ENCODE results near the gene TMEM106B.

Gene TMEM106B

GRCh38 chr7:12258074-12258473 is 47.0 kb downstream of the TMEM106B start:
- no peak for DNase-seq (ENCODE audit: low spot score)
- Histone ChIP-seq H3K36me3 (ENCODE audit: low read depth) (no peaks in the 10 kb centered on the region), H3K27me3 (ENCODE audit: insufficient read depth, poor library complexity, severe bottlenecking) (no peaks in the 10 kb centered on the region), H3K4me1 (ENCODE audit: insufficient read depth, poor library complexity, severe bottlenecking) (no peaks in the 10 kb centered on the region), H3K4me3 (ENCODE audit: severe bottlenecking) (no peak overlapping the region), H3K9me3 (ENCODE audit: severe bottlenecking) (no peaks in the 10 kb centered on the region), H3K27ac (ENCODE audit: poor library complexity, severe bottlenecking) (no peak overlapping the region)
- no peak for ATAC-seq (ENCODE audit: low read depth)
- no peak for TF ChIP-seq CTCF (IDR thresholded peaks at IDR 0.05; ENCODE audit: poor library complexity, severe bottlenecking)

GRCh38 chr7:12267542-12267941 is 56.4 kb downstream of the TMEM106B start:
- ATAC-seq (ENCODE audit: low read depth), result no peak
- no peaks in the 10 kb centered on the region for H3K27me3 ChIP-seq (ENCODE audit: insufficient read depth, poor library complexity, severe bottlenecking)
- no peak for DNase-seq (ENCODE audit: low spot score)
- H3K4me3 ChIP-seq (ENCODE audit: severe bottlenecking), result no peak overlapping the region
- no peak overlapping the region for H3K27ac ChIP-seq (ENCODE audit: poor library complexity, severe bottlenecking)
- no peak for TF ChIP-seq CTCF (IDR thresholded peaks at IDR 0.05; ENCODE audit: poor library complexity, severe bottlenecking)
- no peaks in the 10 kb centered on the region for H3K9me3 ChIP-seq (ENCODE audit: severe bottlenecking)
- H3K4me1 ChIP-seq (ENCODE audit: insufficient read depth, poor library complexity, severe bottlenecking), result no peaks in the 10 kb centered on the region
- H3K36me3 ChIP-seq (ENCODE audit: low read depth), result no peaks in the 10 kb centered on the region

GRCh38 chr7:12269100-12269895 is 58.2 kb downstream of the TMEM106B start:
- TF ChIP-seq CTCF (IDR thresholded peaks at IDR 0.05; ENCODE audit: poor library complexity, severe bottlenecking), result no peak
- DNase-seq (ENCODE audit: low spot score), result no peak
- no peak for ATAC-seq (ENCODE audit: low read depth)
- no peak overlapping the region for H3K4me3 ChIP-seq (ENCODE audit: severe bottlenecking)
- H3K27ac ChIP-seq (ENCODE audit: poor library complexity, severe bottlenecking), result no peak overlapping the region
- H3K27me3 ChIP-seq (ENCODE audit: insufficient read depth, poor library complexity, severe bottlenecking), result no peaks in the 10 kb centered on the region
- H3K9me3 ChIP-seq (ENCODE audit: severe bottlenecking), result no peaks in the 10 kb centered on the region
- H3K36me3 ChIP-seq (ENCODE audit: low read depth), result no peaks in the 10 kb centered on the region
- no peaks in the 10 kb centered on the region for H3K4me1 ChIP-seq (ENCODE audit: insufficient read depth, poor library complexity, severe bottlenecking)

GRCh38 chr7:12281038-12281437 is 69.9 kb downstream of the TMEM106B start:
- H3K9me3 ChIP-seq (ENCODE audit: severe bottlenecking), result no peaks in the 10 kb centered on the region
- TF ChIP-seq CTCF (IDR thresholded peaks at IDR 0.05; ENCODE audit: poor library complexity, severe bottlenecking), result no peak
- no peak overlapping the region for H3K4me3 ChIP-seq (ENCODE audit: severe bottlenecking)
- H3K27me3 ChIP-seq (ENCODE audit: insufficient read depth, poor library complexity, severe bottlenecking), result no peaks in the 10 kb centered on the region
- H3K27ac ChIP-seq (ENCODE audit: poor library complexity, severe bottlenecking), result no peak overlapping the region
- DNase-seq (ENCODE audit: low spot score) (no peak), ATAC-seq (ENCODE audit: low read depth) (no peak)
- H3K36me3 ChIP-seq (ENCODE audit: low read depth), result no peaks in the 10 kb centered on the region
- H3K4me1 ChIP-seq (ENCODE audit: insufficient read depth, poor library complexity, severe bottlenecking), result no peaks in the 10 kb centered on the region

- TF ChIP-seq CTCF (IDR thresholded peaks at IDR 0.05; ENCODE audit: poor library complexity, severe bottlenecking), result no peak
- ATAC-seq (ENCODE audit: low read depth), result no peak
- no peak for DNase-seq (ENCODE audit: low spot score)
These were observed 76.8 kb downstream of the TMEM106B start for GRCh38 chr7:12287901-12288300.

More at GRCh38 chr7:12287901-12288300, 76.8 kb downstream of the TMEM106B start:
- Histone ChIP-seq H3K27ac (ENCODE audit: poor library complexity, severe bottlenecking) (no peak overlapping the region), H3K36me3 (ENCODE audit: low read depth) (no peaks in the 10 kb centered on the region), H3K27me3 (ENCODE audit: insufficient read depth, poor library complexity, severe bottlenecking) (no peaks in the 10 kb centered on the region), H3K9me3 (ENCODE audit: severe bottlenecking) (no peaks in the 10 kb centered on the region), H3K4me3 (ENCODE audit: severe bottlenecking) (no peak overlapping the region), H3K4me1 (ENCODE audit: insufficient read depth, poor library complexity, severe bottlenecking) (no peaks in the 10 kb centered on the region)

Data from RWPE2 (cell line).